ENCODE results near the gene PTPRD.

DNA sequence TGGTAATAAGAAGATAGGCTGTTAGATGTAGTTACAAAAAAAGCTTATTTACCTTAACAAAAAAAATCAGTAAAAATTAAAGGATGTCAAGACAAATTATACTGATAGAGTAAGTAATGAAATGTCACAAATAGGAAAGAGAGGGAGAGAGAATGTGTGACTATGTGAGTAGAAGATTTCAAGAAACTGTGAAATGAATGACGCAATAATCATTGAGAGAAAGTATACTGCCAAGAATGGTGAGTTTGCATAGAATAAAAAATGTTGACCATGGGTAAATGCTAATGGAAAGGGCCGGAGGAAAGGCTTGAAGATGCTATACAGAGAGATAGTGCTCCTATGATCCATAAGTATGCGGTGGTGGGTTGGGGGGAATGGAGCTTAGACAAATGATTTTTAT, 100.7 kb downstream of the PTPRD start:
- TF ChIP-seq, protein P1, sequence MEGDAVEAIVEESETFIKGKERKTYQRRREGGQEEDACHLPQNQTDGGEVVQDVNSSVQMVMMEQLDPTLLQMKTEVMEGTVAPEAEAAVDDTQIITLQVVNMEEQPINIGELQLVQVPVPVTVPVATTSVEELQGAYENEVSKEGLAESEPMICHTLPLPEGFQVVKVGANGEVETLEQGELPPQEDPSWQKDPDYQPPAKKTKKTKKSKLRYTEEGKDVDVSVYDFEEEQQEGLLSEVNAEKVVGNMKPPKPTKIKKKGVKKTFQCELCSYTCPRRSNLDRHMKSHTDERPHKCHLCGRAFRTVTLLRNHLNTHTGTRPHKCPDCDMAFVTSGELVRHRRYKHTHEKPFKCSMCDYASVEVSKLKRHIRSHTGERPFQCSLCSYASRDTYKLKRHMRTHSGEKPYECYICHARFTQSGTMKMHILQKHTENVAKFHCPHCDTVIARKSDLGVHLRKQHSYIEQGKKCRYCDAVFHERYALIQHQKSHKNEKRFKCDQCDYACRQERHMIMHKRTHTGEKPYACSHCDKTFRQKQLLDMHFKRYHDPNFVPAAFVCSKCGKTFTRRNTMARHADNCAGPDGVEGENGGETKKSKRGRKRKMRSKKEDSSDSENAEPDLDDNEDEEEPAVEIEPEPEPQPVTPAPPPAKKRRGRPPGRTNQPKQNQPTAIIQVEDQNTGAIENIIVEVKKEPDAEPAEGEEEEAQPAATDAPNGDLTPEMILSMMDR (conservative IDR thresholded peaks at IDR 0.05; ENCODE audit: low read depth in 2 of 2), result no peak
- no peak for TF ChIP-seq POLR2AphosphoS5 (IDR thresholded peaks at IDR 0.05; ENCODE audit: low read depth)
- TF ChIP-seq, protein P2, sequence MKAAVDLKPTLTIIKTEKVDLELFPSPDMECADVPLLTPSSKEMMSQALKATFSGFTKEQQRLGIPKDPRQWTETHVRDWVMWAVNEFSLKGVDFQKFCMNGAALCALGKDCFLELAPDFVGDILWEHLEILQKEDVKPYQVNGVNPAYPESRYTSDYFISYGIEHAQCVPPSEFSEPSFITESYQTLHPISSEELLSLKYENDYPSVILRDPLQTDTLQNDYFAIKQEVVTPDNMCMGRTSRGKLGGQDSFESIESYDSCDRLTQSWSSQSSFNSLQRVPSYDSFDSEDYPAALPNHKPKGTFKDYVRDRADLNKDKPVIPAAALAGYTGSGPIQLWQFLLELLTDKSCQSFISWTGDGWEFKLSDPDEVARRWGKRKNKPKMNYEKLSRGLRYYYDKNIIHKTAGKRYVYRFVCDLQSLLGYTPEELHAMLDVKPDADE (IDR thresholded peaks at IDR 0.05), result no peak
- no peak for TF ChIP-seq EZH2 (IDR thresholded peaks at IDR 0.05; ENCODE audit: low read depth, unreplicated experiment)
- TF ChIP-seq JUNB (IDR thresholded peaks at IDR 0.05; ENCODE audit: unreplicated experiment), result no peak
- no peak for TF ChIP-seq EZH2phosphoT487 (IDR thresholded peaks at IDR 0.05; ENCODE audit: unreplicated experiment)
